HepG2 (cell line): ENCODE data around the gene PIAS1. TPM values are rescaled to one million over a fixed set of nuclear protein-coding genes. Genes with fewer than 3 reads are reported as not detected.

Experiments used
- ATAC-seq: fragments of 200-7000 bp; cut with Tn5 transposase; 3 replicates; pipeline ENCODE4 v1.9.1; 2020; ENCODE audit warnings: mild to moderate bottlenecking, moderate library complexity
- BruUV-seq: library from RNA; stranded (reverse); fragments of 400-500 nt; replicated peaks from 2 replicates; lab custom pipeline; 2021; lab: Mats Ljungman, UMichigan
- CTCF ChIA-PET: fragments of 300-600 bp; formaldehyde crosslinking; extraction: SDS; loops from one replicate; lab custom pipeline; 2021; ENCODE audit warnings: low total read pairs, inconsistent platforms, low intra/inter-chr PET ratio; lab: Yijun Ruan, JAX
- POLR2A ChIA-PET: fragments of 350-600 bp; sonication (Branson Sonifier 250); formaldehyde crosslinking; loops from one replicate; lab custom pipeline; 2020; ENCODE audit warnings: antibody characterized with exemption, inconsistent platforms; lab: Yijun Ruan, JAX
- DNase-seq: peaks from one replicate; pipeline ENCODE4 v3.0.0-alpha.2; 2015; ENCODE audit warnings: low spot score
- FAIRE-seq: peaks from 3 replicates; lab custom pipeline; 2011; peaks lifted over from hg19 to GRCh38; lab: Jason Lieb, UNC
- H2AFZ ChIP-seq: one replicate; pipeline ENCODE4 v1.6.1; 2011; ENCODE audit warnings: low read length, inconsistent platforms
- H3K27ac ChIP-seq: fragments of 300-600 bp; 3 replicates; pipeline ENCODE4 v1.8.0; 2011; ENCODE audit warnings: mixed run types, mild to moderate bottlenecking, mixed read lengths, low read length, inconsistent platforms; ENCODE audit not compliant: insufficient read depth; ENCODE audit errors: extremely low read length
- H3K27me3 ChIP-seq, 2 experiments: fragments of 200-600 bp in 1 of 2; 2 replicates in 1 of 2; 3 replicates in 1 of 2; pipeline versions ENCODE4 v1.6.0 to v1.8.0; 2011; ENCODE audit warnings: low read length in 2 of 2, mild to moderate bottlenecking in 2 of 2, moderate library complexity in 2 of 2, inconsistent platforms in 1 of 2; ENCODE audit not compliant: insufficient read depth in 2 of 2, control insufficient read depth in 1 of 2
- H3K36me3 ChIP-seq, 2 experiments: fragments of 200-600 bp in 1 of 2; replicated peaks in 1 of 2; 2 replicates in 1 of 2; 3 replicates in 1 of 2; pipeline versions ENCODE4 v1.5.1 to v1.8.0; 2011; ENCODE audit warnings: low read length in 2 of 2, inconsistent platforms in 1 of 2; ENCODE audit not compliant: insufficient read depth in 2 of 2, control insufficient read depth in 1 of 2
- H3K4me1 ChIP-seq: 2 replicates; pipeline ENCODE4 v1.5.1; 2012; ENCODE audit warnings: low read length, inconsistent platforms; ENCODE audit not compliant: insufficient read depth
- H3K4me2 ChIP-seq: 2 replicates; pipeline ENCODE4 v1.6.0; 2011; ENCODE audit warnings: low read depth, low read length, inconsistent platforms
- H3K4me3 ChIP-seq, 3 experiments: fragments of 200-600 bp in 1 of 3; sonication (generic), shearing (Covaris generic) in 1 of 3; replicated peaks in 1 of 3; 2 replicates each; pipeline ENCODE4 v1.5.1; 2011 to 2016; ENCODE audit warnings: low read length in 3 of 3, inconsistent platforms in 2 of 3, low read depth in 2 of 3, mild to moderate bottlenecking in 2 of 3, control low read depth in 1 of 3, mixed read lengths in 1 of 3; ENCODE audit not compliant: insufficient read depth in 1 of 3
- H3K79me2 ChIP-seq: one replicate; pipeline ENCODE4 v1.6.1; 2011; ENCODE audit warnings: low read length, inconsistent platforms; ENCODE audit not compliant: insufficient read depth
- H3K9ac ChIP-seq: 2 replicates; pipeline ENCODE4 v1.6.0; 2011; ENCODE audit warnings: mild to moderate bottlenecking, low read depth, low read length, inconsistent platforms; ENCODE audit not compliant: insufficient read depth
- H3K9me3 ChIP-seq: 2 replicates; pipeline ENCODE4 v1.5.1; 2012; ENCODE audit warnings: mild to moderate bottlenecking, low read length
- H4K20me1 ChIP-seq: 2 replicates; pipeline ENCODE4 v1.6.0; 2011; ENCODE audit warnings: inconsistent platforms, mild to moderate bottlenecking, low read length, moderate library complexity; ENCODE audit not compliant: insufficient read depth
- HNRNPLL ChIP-seq: fragments of 200-400 bp; formaldehyde crosslinking; IDR thresholded peaks from 2 replicates; pipeline ENCODE4 v1.6.1; 2017; ENCODE audit warnings: mild to moderate bottlenecking, low read depth, low read length; ENCODE audit not compliant: poor library complexity, severe bottlenecking
- ZBTB38 ChIP-seq: sonication (generic); formaldehyde crosslinking; IDR thresholded peaks from 2 replicates; pipeline ENCODE4 v1.5.1; 2020; ENCODE audit warnings: mild to moderate bottlenecking, missing genetic modification reagents
- ZFP36L2 ChIP-seq: sonication (generic); formaldehyde crosslinking; IDR thresholded peaks from 2 replicates; pipeline ENCODE4 v1.4.0; 2020; ENCODE audit warnings: missing genetic modification reagents
- ZNF446 ChIP-seq: sonication (generic); formaldehyde crosslinking; IDR thresholded peaks from 2 replicates; pipeline ENCODE4 v1.5.0; 2020; ENCODE audit warnings: mild to moderate bottlenecking, missing genetic modification reagents
- WGBS: methylation state at CpG from one replicate; pipeline ENCODE4 v1.1.6; 2017; ENCODE audit warnings: low lambda C conversion rate; 5-methylcytosine and 5-hydroxymethylcytosine counted together
- in situ Hi-C: cut with HindIII; loops from 2 replicates; pipeline ENCODE4 v1.10.0; 2017; ENCODE audit warnings: low pct_unique_long_range_greater_than_20kb; ENCODE audit not compliant: extremely low pct_ligation_motif_present
- intact Hi-C: fragments of 100-400 bp; cut with micrococcal nuclease; formaldehyde crosslinking; loops from one replicate; pipeline ENCODE4 v1.10.0; 2022; ENCODE audit not compliant: unreplicated experiment
- polyA plus RNA-seq, 8 experiments: library from polyadenylated mRNA; depleted of rRNA in 3 of 8; stranded (reverse) in 7 of 8; unstranded in 1 of 8; fragments of >200 nt; fragmentation: Illumina TruSeq in 4 of 8; extraction: Trizol in 4 of 8; gene quantifications; 2 replicates each; pipeline versions ENCODE4 v1.2.1 to v1.2.3, GENCODE V29; 2011 to 2016; ENCODE audit warnings: low read depth in 4 of 8, missing spikeins in 1 of 8, mixed read lengths in 1 of 8; ENCODE audit not compliant: insufficient read depth in 1 of 8
- total RNA-seq, 5 experiments: library from RNA; depleted of rRNA; stranded (reverse); fragments of >200 nt; fragmentation: Illumina TruSeq; extraction: Trizol; gene quantifications; 2 replicates each; pipeline ENCODE4 v1.2.3, GENCODE V29; 2016; ENCODE audit warnings: low read depth in 1 of 5
- TF ChIP-seq, protein P1 (sequence below): sonication (generic); formaldehyde crosslinking; IDR thresholded peaks from 2 replicates; pipeline ENCODE4 v1.4.0; 2020; ENCODE audit warnings: missing genetic modification reagents
- TF ChIP-seq, protein P2 (sequence below): sonication (generic); formaldehyde crosslinking; conservative IDR thresholded peaks from 2 replicates; pipeline ENCODE4 v1.4.0; 2020; ENCODE audit warnings: missing genetic modification reagents

PIAS1 gene
- total and polyA plus RNA-seq, 2 of the 13 experiments (the other 11 are each of a cell fraction or from before 2014, with no cell fraction given): 20.7 to 33.7 TPM

DNA sequence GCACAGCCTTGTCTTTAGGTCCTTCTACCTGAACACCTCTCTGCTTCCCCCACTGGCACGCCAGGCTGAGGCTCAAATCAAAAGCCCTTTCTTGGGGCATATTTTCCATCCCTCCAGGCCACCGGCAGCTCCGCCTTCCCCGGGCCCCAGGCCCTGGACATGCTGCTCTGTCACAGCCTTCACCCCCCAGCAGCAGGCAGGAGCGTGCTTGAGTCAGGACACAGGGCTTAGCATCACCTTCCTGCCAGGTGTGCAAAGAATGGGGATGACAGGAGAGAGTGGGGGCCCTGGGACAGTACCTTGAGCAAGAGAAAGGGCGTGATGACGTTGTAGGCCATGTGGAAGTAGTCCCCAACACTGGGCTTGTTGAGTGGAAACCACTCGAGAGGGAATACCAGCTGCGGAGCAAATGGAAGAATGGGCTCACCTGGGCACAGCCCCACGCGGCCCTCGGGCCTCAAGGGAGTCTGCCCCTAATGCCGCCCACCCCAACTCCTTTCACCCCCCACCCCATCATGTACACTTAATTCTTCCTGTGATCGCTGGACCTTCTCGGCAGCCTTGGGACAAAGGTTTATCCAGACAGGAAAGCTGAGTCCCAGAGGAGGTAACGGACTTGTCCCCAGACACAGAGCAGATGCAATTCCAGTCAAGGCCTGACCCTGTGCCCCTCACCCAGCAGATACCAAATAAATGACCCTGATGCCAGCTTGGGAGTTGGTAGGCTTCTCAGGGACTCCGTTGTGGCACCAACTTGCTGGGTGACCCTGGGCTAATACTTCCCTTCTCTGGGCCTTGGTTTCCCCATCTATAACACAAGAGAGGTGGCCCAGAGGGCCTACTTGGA lies 160.1 kb downstream of the PIAS1 start:
- H3K4me3 ChIP-seq: no peak overlapping the region
- no peaks in the 10 kb centered on the region for H3K27me3 ChIP-seq
- H4K20me1 ChIP-seq: no peaks in the 10 kb centered on the region
- in situ Hi-C loops (no loop called here), intact Hi-C loops (no loop called here)
- no TSS peak for BruUV-seq
- no peak for DNase-seq
- TF ChIP-seq, protein P1, sequence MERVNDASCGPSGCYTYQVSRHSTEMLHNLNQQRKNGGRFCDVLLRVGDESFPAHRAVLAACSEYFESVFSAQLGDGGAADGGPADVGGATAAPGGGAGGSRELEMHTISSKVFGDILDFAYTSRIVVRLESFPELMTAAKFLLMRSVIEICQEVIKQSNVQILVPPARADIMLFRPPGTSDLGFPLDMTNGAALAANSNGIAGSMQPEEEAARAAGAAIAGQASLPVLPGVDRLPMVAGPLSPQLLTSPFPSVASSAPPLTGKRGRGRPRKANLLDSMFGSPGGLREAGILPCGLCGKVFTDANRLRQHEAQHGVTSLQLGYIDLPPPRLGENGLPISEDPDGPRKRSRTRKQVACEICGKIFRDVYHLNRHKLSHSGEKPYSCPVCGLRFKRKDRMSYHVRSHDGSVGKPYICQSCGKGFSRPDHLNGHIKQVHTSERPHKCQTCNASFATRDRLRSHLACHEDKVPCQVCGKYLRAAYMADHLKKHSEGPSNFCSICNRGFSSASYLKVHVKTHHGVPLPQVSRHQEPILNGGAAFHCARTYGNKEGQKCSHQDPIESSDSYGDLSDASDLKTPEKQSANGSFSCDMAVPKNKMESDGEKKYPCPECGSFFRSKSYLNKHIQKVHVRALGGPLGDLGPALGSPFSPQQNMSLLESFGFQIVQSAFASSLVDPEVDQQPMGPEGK (CRISPR knock-in tag): no peak
- no peak for TF ChIP-seq ZBTB38
- no peak for ATAC-seq
- FAIRE-seq: no peak
- peaks cover 7 to 32% of the 10 kb centered on the region in 2 experiments; a peak in 4 of 5 replicates for H3K36me3 ChIP-seq
- H3K79me2 ChIP-seq: peaks cover 8% of the 10 kb centered on the region
- no peaks in the 10 kb centered on the region for H3K4me1 ChIP-seq
- ChIA-PET CTCF (no interaction called here), POLR2A (no interaction called here)
- H3K4me2 ChIP-seq: no peak overlapping the region
- H3K9ac ChIP-seq: no peak overlapping the region
- H3K27ac ChIP-seq: no peak overlapping the region
- H2AFZ ChIP-seq: no peak overlapping the region
- WGBS: 96% methylated on average over 15 of the region's 17 CpGs
- no peaks in the 10 kb centered on the region for H3K9me3 ChIP-seq

DNA sequence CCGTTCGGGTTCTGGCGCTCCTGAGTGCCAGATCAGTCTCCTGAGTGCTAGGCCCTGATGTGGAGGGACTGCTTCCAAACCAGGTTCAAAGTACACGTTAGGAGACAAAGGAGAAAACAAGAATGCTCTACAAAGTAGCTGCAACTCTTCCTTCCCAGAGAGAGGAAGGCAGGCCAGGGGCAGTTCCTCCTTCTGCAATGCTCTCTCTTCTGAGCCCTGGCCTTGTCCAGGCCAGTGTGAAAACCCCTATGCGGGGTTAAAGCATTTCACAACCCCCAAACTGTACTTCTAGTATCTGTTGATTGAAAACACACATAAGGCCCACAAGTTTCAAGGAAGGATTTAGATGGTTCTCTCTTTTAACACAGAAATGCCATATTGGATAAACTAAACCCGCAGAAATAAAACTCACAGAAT lies 160.7 kb downstream of the PIAS1 start:
- POLR2A ChIA-PET: no interaction called here
- Histone ChIP-seq H3K27ac (no peak overlapping the region), H3K36me3 (peaks cover 8 to 34% of the 10 kb centered on the region in 2 experiments; a peak in 4 of 5 replicates), H3K4me3 (no peak overlapping the region), H3K4me2 (no peak overlapping the region), H3K9ac (no peak overlapping the region), H3K79me2 (peaks cover 13% of the 10 kb centered on the region), H2AFZ (no peak overlapping the region), H3K4me1 (no peaks in the 10 kb centered on the region), H3K27me3 (no peaks in the 10 kb centered on the region), H3K9me3 (no peaks in the 10 kb centered on the region), H4K20me1 (no peaks in the 10 kb centered on the region)
- FAIRE-seq: no peak
- intact Hi-C loops: no loop called here
- BruUV-seq: no TSS peak
- WGBS: 79% methylated on average over 6 of the region's 6 CpGs
- DNase-seq: no peak
- no peak for ATAC-seq
- TF ChIP-seq HNRNPLL (no peak), ZNF446 (CRISPR knock-in tag) (no peak), ZFP36L2 (CRISPR knock-in tag) (no peak)
- TF ChIP-seq, protein P2, sequence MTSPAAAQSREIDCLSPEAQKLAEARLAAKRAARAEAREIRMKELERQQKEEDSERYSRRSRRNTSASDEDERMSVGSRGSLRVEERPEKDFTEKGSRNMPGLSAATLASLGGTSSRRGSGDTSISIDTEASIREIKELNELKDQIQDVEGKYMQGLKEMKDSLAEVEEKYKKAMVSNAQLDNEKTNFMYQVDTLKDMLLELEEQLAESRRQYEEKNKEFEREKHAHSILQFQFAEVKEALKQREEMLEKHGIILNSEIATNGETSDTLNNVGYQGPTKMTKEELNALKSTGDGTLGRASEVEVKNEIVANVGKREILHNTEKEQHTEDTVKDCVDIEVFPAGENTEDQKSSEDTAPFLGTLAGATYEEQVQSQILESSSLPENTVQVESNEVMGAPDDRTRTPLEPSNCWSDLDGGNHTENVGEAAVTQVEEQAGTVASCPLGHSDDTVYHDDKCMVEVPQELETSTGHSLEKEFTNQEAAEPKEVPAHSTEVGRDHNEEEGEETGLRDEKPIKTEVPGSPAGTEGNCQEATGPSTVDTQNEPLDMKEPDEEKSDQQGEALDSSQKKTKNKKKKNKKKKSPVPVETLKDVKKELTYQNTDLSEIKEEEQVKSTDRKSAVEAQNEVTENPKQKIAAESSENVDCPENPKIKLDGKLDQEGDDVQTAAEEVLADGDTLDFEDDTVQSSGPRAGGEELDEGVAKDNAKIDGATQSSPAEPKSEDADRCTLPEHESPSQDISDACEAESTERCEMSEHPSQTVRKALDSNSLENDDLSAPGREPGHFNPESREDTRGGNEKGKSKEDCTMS (CRISPR knock-in tag): no peak
- in situ Hi-C loops: no loop called here
- CTCF ChIA-PET: no interaction called here
